Heart right ventricle (tissue), 16 donors: ENCODE measurements around the gene PKN3. TPM values are rescaled to one million over a fixed set of nuclear protein-coding genes. Genes with fewer than 3 reads are reported as not detected.

Experiments used
- ATAC-seq, 8 donors: fragments of 200-7000 bp; cut with Tn5 transposase; one replicate each; pipeline ENCODE4 v1.9.1; 2020; ENCODE audit warnings: mild to moderate bottlenecking in 8 of 8, moderate library complexity in 8 of 8, moderate number of reproducible peaks in 1 of 8
- DNase-seq, 2 donors: peaks; one replicate each; pipeline ENCODE4 v3.0.0-alpha.2; 2020
- H3K27ac ChIP-seq, 10 donors: fragments of 200-600 bp; sonication (generic) in 2 of 10; one replicate each; pipeline versions ENCODE4 v1.5.0 to v1.8.0; 2020 to 2022; ENCODE audit warnings: mild to moderate bottlenecking in 3 of 10
- H3K27me3 ChIP-seq, 7 donors: fragments of 200-600 bp; one replicate each; pipeline ENCODE4 v1.8.0; 2021 to 2022; ENCODE audit warnings: mild to moderate bottlenecking in 2 of 7
- H3K36me3 ChIP-seq, 9 donors: fragments of 200-600 bp; sonication (generic) in 1 of 9; one replicate each; pipeline versions ENCODE4 v1.5.0 to v1.8.0; 2020 to 2022; ENCODE audit warnings: mild to moderate bottlenecking in 2 of 9
- H3K4me1 ChIP-seq, 9 donors: fragments of 200-600 bp; sonication (generic) in 1 of 9; one replicate each; pipeline versions ENCODE4 v1.5.0 to v1.8.0; 2020 to 2022; ENCODE audit warnings: mild to moderate bottlenecking in 4 of 9
- H3K4me3 ChIP-seq, 10 donors: fragments of 200-600 bp; sonication (generic) in 2 of 10; one replicate each; pipeline versions ENCODE4 v1.5.0 to v1.8.0; 2020 to 2022; ENCODE audit warnings: mild to moderate bottlenecking in 7 of 10, moderate library complexity in 2 of 10
- H3K9me3 ChIP-seq, 11 donors: fragments of 200-600 bp in 10 of 11; sonication (generic) in 2 of 11; one replicate each; pipeline versions ENCODE4 v1.5.0 to v1.8.0; 2013 to 2022; ENCODE audit warnings: mild to moderate bottlenecking in 2 of 11, control low read depth in 1 of 11, moderate library complexity in 1 of 11
- WGBS, 2 donors: extraction: QIAGEN DNeasy Blood & Tissue Kit; methylation state at CpG; one replicate each; pipeline ENCODE4 v1.1.7; 2013; ENCODE audit warnings: inconsistent platforms in 1 of 2; 5-methylcytosine and 5-hydroxymethylcytosine counted together
- intact Hi-C, 10 donors: fragments of 100-400 bp; cut with DNase I; formaldehyde crosslinking; loops; one replicate each; pipeline versions ENCODE4 v1.11.1 to v1.14.2; 2022
- polyA plus RNA-seq, 2 donors: library from polyadenylated mRNA; stranded (reverse); fragments of 200-250 nt; gene quantifications; one replicate each; pipeline ENCODE4 v1.2.3, GENCODE V29; 2013
- total RNA-seq, 10 donors: library from RNA; stranded (reverse); fragmentation: NEBNext Ultra II Directional in 3 of 10; extraction: Animal tissue kit (Norgen Biotek cat#: 25700) in 3 of 10; gene quantifications; one replicate each; pipeline versions ENCODE4 v1.2.1 to v1.2.4, GENCODE V29; 2021 to 2023
- TF ChIP-seq, protein P1 (sequence below), 9 donors: fragments of 200-600 bp; sonication (generic) in 2 of 9; IDR thresholded peaks; one replicate each; pipeline versions ENCODE4 v1.5.0 to v1.8.0; 2021 to 2022; ENCODE audit warnings: antibody characterized with exemption in 9 of 9, mild to moderate bottlenecking in 5 of 9, moderate library complexity in 1 of 9
- donor health status: Arrhythmogenic right ventricular cardiomyopathy.
- donor health status: ischemic (EF 13 %, LVEDD 7.1; RV severe dilation, severe dysfunction).
- donor health status: healthy with polysubstance abuse.
- donor health status: DM: no; HTN: yes; CAD: no.
- donor health status: DM: no; HTN: no; CAD: no.
- donor health status: ischemic (EF 25% LVEDD 6.9; RV normal size, moderate dysfunction).
- donor health status: ischemic (EF 25% LVEDD 5.7; RV mildly dilated, moderate dysfunction).
- donor health status: healthy.
- donor health status: DM: yes; HTN: yes; CAD: no.
- donor health status: Ischemic cardiomyopathy.
- donor health status: ischemic (EF 35%, LVEDD 5.7; RV mildly dilated, moderate dysfunction).
- donor health status: nonischemic (EF 11% LVEDD 7.7; RV severe dilation, severe dysfunction).
- donor health status: DM: yes; HTN: yes; CAD: no.
- donor health status: PGD.
- donor health status: ischemic (EF 29% LVEDD 5.4; RV normal size, mild dysfunction).
- donor health status: nonischemic (EF 23%, LVEDD 6.1; RV moderate dilation, normal function).

Gene PKN3
- total and polyA plus RNA-seq, 12 donors, result 3.7 to 12.7 (median 5.2) TPM

DNA sequence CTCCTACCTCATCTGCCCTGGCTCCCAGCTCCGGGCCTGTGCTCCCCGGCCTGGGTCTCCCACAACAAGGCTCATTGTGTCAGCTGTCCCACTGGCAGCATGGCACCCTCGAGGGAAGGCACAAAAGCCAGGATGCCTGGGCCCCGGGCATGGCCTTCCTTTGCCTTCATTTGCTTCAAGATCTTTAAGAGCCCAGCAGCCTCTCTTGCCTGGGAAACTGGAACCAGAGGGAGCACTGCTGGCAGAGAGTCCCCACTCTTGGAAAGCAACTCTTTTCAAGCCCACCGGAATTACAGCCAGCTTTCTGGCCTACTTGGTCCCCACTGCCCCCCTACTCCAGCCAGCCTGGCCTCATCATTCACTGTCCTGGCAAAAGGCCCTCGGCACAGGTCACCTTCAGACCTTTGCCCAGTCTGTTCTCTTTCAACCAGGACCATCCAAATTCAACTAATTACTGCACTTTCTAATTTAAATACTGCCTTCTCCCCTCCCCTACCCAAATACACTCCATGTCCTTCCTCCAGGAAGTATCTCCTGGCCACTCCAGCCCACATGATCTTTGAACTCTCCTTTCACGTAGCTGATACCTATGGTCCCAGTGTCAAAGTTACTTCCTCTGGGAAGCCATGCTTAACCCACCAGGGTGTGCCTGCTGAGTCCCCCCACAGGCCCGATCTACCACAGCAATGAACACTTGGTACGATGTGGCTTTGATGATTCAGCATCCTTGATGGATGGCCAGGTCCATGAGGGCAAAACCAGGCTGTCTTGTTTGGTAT, 60.6 kb downstream of the PKN3 start:
- 77 to 81% methylated on average over 9 of the region's 9 CpGs for WGBS, 2 donors
- ATAC-seq (peak in 5 of 8 donors; percentile 26 to 38 (median 30)), DNase-seq (no peak)
- H3K27ac ChIP-seq, result no peak overlapping the region
- peaks cover 0 to 16% (median 0%) of the 10 kb centered on the region in 9 donors for H3K36me3 ChIP-seq
- peaks cover 0 to 10% (median 0%) of the 10 kb centered on the region in 9 donors for H3K4me1 ChIP-seq
- TF ChIP-seq, protein P1, sequence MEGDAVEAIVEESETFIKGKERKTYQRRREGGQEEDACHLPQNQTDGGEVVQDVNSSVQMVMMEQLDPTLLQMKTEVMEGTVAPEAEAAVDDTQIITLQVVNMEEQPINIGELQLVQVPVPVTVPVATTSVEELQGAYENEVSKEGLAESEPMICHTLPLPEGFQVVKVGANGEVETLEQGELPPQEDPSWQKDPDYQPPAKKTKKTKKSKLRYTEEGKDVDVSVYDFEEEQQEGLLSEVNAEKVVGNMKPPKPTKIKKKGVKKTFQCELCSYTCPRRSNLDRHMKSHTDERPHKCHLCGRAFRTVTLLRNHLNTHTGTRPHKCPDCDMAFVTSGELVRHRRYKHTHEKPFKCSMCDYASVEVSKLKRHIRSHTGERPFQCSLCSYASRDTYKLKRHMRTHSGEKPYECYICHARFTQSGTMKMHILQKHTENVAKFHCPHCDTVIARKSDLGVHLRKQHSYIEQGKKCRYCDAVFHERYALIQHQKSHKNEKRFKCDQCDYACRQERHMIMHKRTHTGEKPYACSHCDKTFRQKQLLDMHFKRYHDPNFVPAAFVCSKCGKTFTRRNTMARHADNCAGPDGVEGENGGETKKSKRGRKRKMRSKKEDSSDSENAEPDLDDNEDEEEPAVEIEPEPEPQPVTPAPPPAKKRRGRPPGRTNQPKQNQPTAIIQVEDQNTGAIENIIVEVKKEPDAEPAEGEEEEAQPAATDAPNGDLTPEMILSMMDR (IDR thresholded peaks at IDR 0.05), result no peak
- no peaks in the 10 kb centered on the region for H3K9me3 ChIP-seq
- no peak overlapping the region for H3K4me3 ChIP-seq
- intact Hi-C loops, result no loop called here
- H3K27me3 ChIP-seq, result no peaks in the 10 kb centered on the region

DNA sequence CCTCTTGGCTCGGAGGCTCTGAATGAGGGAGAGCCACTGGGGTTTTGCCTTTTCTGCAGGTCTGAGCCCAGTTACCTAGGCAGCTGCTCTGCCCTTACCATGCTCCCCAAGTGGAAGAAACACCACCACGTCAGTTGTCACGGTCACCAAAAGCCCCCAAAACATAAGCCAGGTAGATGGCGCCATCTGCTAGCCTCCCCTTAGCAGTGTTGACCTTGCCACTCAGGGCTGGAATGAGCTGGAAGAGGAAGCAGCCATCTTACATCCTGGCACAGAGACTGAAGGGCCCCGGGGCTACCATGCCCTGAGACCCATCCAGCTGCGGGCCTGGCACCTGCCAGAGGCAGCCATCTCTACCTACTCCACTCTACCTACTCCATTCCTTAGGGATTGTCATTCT, 62.1 kb downstream of the PKN3 start:
- peaks cover 0 to 26% (median 0%) of the 10 kb centered on the region in 9 donors for H3K36me3 ChIP-seq
- intact Hi-C loops, result no loop called here
- ATAC-seq (no peak), DNase-seq (no peak)
- peaks cover 0 to 14% (median 6%) of the 10 kb centered on the region in 9 donors for H3K4me1 ChIP-seq
- H3K9me3 ChIP-seq, result no peaks in the 10 kb centered on the region
- H3K27ac ChIP-seq, result no peak overlapping the region
- WGBS, 2 donors, result 83 to 88% methylated on average over 6 of the region's 6 CpGs
- TF ChIP-seq, protein P1 (IDR thresholded peaks at IDR 0.05), result no peak
- no peak overlapping the region for H3K4me3 ChIP-seq
- H3K27me3 ChIP-seq, result no peaks in the 10 kb centered on the region

DNA sequence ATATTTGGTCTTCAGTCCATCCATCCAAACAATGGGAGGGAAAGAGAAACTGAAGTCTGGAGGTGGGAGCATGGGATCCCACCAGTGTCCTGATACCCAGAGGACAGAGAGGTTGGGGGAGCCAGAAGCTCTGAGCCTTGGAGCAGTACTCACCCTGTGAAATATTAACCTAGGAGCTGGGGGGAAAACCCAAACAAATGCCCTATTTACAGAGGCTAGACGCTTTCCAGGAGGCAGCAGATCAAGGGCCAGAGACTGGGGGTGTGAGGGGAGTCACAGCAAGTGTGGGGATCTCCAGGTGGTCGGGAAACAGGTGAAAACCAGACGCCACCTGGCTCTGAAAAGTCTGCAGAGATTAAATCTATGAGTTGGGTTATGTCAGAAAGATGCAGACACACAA, 63.2 kb downstream of the PKN3 start:
- 86 to 95% methylated on average over 3 of the region's 3 CpGs for WGBS, 2 donors
- TF ChIP-seq, protein P1 (IDR thresholded peaks at IDR 0.05), result no peak
- Histone ChIP-seq H3K27ac (no peak overlapping the region), H3K9me3 (no peaks in the 10 kb centered on the region), H3K4me1 (peaks cover 2 to 25% (median 15%) of the 10 kb centered on the region in 9 donors), H3K4me3 (no peak overlapping the region), H3K27me3 (no peaks in the 10 kb centered on the region), H3K36me3 (peaks cover 0 to 22% (median 0%) of the 10 kb centered on the region in 9 donors)
- intact Hi-C loops, result no loop called here
- ATAC-seq (no peak), DNase-seq (no peak)

DNA sequence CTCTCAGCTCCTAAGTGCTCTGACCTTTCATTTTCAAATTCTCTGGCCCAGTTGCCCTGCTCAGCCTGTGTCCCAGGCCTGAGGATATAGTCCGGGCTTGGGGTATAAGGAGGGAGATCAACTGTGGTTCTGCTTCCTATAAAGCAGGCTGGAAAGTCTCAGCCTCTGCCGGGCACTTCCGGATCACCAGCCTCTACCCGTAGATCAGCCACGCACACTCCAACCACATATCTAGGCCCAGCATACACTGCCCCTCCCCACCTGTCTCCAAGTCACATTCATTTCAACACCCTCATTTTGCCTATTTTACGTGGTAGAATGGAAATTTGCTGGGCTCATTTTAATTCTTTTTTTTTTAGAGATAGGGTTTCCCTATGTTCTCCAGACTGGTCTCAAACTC, 66.3 kb downstream of the PKN3 start:
- no peaks in the 10 kb centered on the region for H3K27me3 ChIP-seq
- no peak overlapping the region for H3K27ac ChIP-seq
- WGBS, 2 donors, result 65 to 76% methylated on average over 6 of the region's 6 CpGs
- no peaks in the 10 kb centered on the region for H3K9me3 ChIP-seq
- ATAC-seq, result no peak
- TF ChIP-seq, protein P1 (IDR thresholded peaks at IDR 0.05), result no peak
- peaks cover 2 to 28% (median 23%) of the 10 kb centered on the region in 9 donors for H3K4me1 ChIP-seq
- H3K36me3 ChIP-seq, result peaks cover 0 to 22% (median 0%) of the 10 kb centered on the region in 9 donors
- intact Hi-C loops, result no loop called here
- DNase-seq, result no peak
- no peak overlapping the region for H3K4me3 ChIP-seq

Other genes starting within 250 kb of the PKN3 start
- 10 to 100 TPM; 10.9 to 17.1 (median 14.8) TPM for gene ODF2, start 246.5 kb upstream of the PKN3 start, total RNA-seq
- 10 to 100 TPM; 13.2 to 19.7 TPM for gene ODF2, start 246.5 kb upstream of the PKN3 start, polyA plus RNA-seq
- gene GLE1, start 197.8 kb upstream of the PKN3 start, total RNA-seq, result 10 to 100 TPM; 15.0 to 24.5 (median 19.9) TPM
- 10 to 100 TPM; 10.5 to 12.4 TPM for gene GLE1, start 197.8 kb upstream of the PKN3 start, polyA plus RNA-seq
- 100 to 1,000 TPM; 250 to 449 (median 379) TPM for gene SPTAN1, start 149.9 kb upstream of the PKN3 start, total RNA-seq
- gene SPTAN1, start 149.9 kb upstream of the PKN3 start, polyA plus RNA-seq, result 100 to 1,000 TPM; 119 to 177 TPM
- gene DYNC2I2, start 45.7 kb upstream of the PKN3 start, total RNA-seq, result 10 to 100 TPM; 22.1 to 44.8 (median 30.1) TPM
- 10 to 100 TPM; 60.1 to 83.2 TPM for gene DYNC2I2, start 45.7 kb upstream of the PKN3 start, polyA plus RNA-seq
- gene SET, start 13.3 kb upstream of the PKN3 start, total RNA-seq, result 100 to 1,000 TPM; 183 to 228 (median 202) TPM
- gene SET, start 13.3 kb upstream of the PKN3 start, polyA plus RNA-seq, result 100 to 1,000 TPM in 1 of 2 donors, 10 to 100 TPM in 1; 87.0 to 138 TPM
- 10 to 100 TPM in 2 of 10 donors, 1 to 10 TPM in 8; 4.1 to 22.5 (median 6.0) TPM for gene ZDHHC12, start 21.6 kb downstream of the PKN3 start, total RNA-seq
- 10 to 100 TPM; 15.2 to 36.6 TPM for gene ZDHHC12, start 21.6 kb downstream of the PKN3 start, polyA plus RNA-seq
- gene ZER1, start 69.4 kb downstream of the PKN3 start, total RNA-seq, result 10 to 100 TPM; 51.8 to 71.1 (median 60.9) TPM
- 10 to 100 TPM; 24.3 to 36.3 TPM for gene ZER1, start 69.4 kb downstream of the PKN3 start, polyA plus RNA-seq
- 10 to 100 TPM; 15.0 to 21.3 (median 17.8) TPM for gene TBC1D13, start 84.8 kb downstream of the PKN3 start, total RNA-seq
- gene TBC1D13, start 84.8 kb downstream of the PKN3 start, polyA plus RNA-seq, result 10 to 100 TPM; 12.3 to 13.5 TPM
- gene ENDOG, start 116.0 kb downstream of the PKN3 start, total RNA-seq, result 10 to 100 TPM; 40.9 to 97.2 (median 52.0) TPM
- 10 to 100 TPM; 51.3 to 98.8 TPM for gene ENDOG, start 116.0 kb downstream of the PKN3 start, polyA plus RNA-seq
- 10 to 100 TPM in 9 of 10 donors, 1 to 10 TPM in 1; 9.9 to 22.1 (median 16.4) TPM for gene SPOUT1, start 127.3 kb downstream of the PKN3 start, total RNA-seq
- 10 to 100 TPM; 20.8 to 22.4 TPM for gene SPOUT1, start 127.3 kb downstream of the PKN3 start, polyA plus RNA-seq
- 10 to 100 TPM in 7 of 10 donors, 1 to 10 TPM in 3; 8.9 to 20.3 (median 11.1) TPM for gene KYAT1, start 179.4 kb downstream of the PKN3 start, total RNA-seq
- 10 to 100 TPM; 10.9 to 12.7 TPM for gene KYAT1, start 179.4 kb downstream of the PKN3 start, polyA plus RNA-seq
- 10 to 100 TPM; 15.2 to 45.1 (median 19.6) TPM for gene LRRC8A, start 179.6 kb downstream of the PKN3 start, total RNA-seq
- gene LRRC8A, start 179.6 kb downstream of the PKN3 start, polyA plus RNA-seq, result 10 to 100 TPM; 13.2 to 41.7 TPM
- gene PHYHD1, start 218.5 kb downstream of the PKN3 start, total RNA-seq, result 10 to 100 TPM; 14.7 to 38.9 (median 21.8) TPM
- 10 to 100 TPM; 26.3 to 49.2 TPM for gene PHYHD1, start 218.5 kb downstream of the PKN3 start, polyA plus RNA-seq
- 10 to 100 TPM in 3 of 10 donors, 1 to 10 TPM in 7; 6.0 to 12.0 (median 8.8) TPM for gene DOLK, start 245.1 kb downstream of the PKN3 start, total RNA-seq
- gene DOLK, start 245.1 kb downstream of the PKN3 start, polyA plus RNA-seq, result 10 to 100 TPM in 1 of 2 donors, 1 to 10 TPM in 1; 5.0 to 14.2 TPM
- gene NUP188, start 245.2 kb downstream of the PKN3 start, total RNA-seq, result 10 to 100 TPM; 16.1 to 27.3 (median 20.6) TPM
- gene NUP188, start 245.2 kb downstream of the PKN3 start, polyA plus RNA-seq, result 10 to 100 TPM; 12.7 to 20.6 TPM